ENCODE data around the gene SYT6. TPM values are rescaled to one million over a fixed set of nuclear protein-coding genes. Genes with fewer than 3 reads are reported as not detected.

SYT6 gene
- total RNA-seq, 1 experiment from 2014 or later, result not detected

GRCh38 chr1:114094363-114094634 lies 59.4 kb downstream of the SYT6 start:
- intact Hi-C loops (cut with micrococcal nuclease; ENCODE audit: unreplicated experiment), result no loop called here
- Histone ChIP-seq H3K79me2 (ENCODE audit: low read depth) (no peaks in the 10 kb centered on the region), H3K4me1 (replicated peaks; ENCODE audit: insufficient read depth) (peaks cover 46% of the 10 kb centered on the region), H3F3A (ENCODE audit: insufficient read depth, low read depth) (peaks cover 28% of the 10 kb centered on the region), H3K36me3 (ENCODE audit: low read depth) (no peaks in the 10 kb centered on the region), H3K4me2 (peak overlapping the region; percentile 41), H2AFZ (peak overlapping the region; percentile 18; the same call in 1 of the 2 replicates), H4K20me1 (ENCODE audit: insufficient read depth) (no peaks in the 10 kb centered on the region), H3K9me3 (ENCODE audit: insufficient read depth, low read depth) (no peaks in the 10 kb centered on the region), H3K27me3 (ENCODE audit: insufficient read depth, low read depth) (no peaks in the 10 kb centered on the region), H3K4me3 (no peak overlapping the region), H3K9me2 (ENCODE audit: insufficient read depth) (no peaks in the 10 kb centered on the region), H3K27ac (peak overlapping the region; percentile 77)
- ChIA-PET POLR2A (ENCODE audit: unreplicated experiment) (no interaction called here), CTCF (no interaction called here)
- TF ChIP-seq EZH2 (IDR thresholded peaks at IDR 0.05; ENCODE audit: low read depth) (no peak), CTCF (conservative IDR thresholded peaks at IDR 0.05) (no peak)
- DNase-seq, result peak in 1 of 2 experiments; percentile 50
- BruUV-seq (replicated peaks), result no TSS peak

GRCh38 chr1:114093624-114094362 lies 59.9 kb downstream of the SYT6 start:
- peaks cover 33% of the 10 kb centered on the region for H3F3A ChIP-seq (ENCODE audit: insufficient read depth, low read depth)
- no TSS peak for BruUV-seq (replicated peaks)
- ChIA-PET POLR2A (ENCODE audit: unreplicated experiment) (no interaction called here), CTCF (no interaction called here)
- peak overlapping the region; percentile 41 for H3K4me2 ChIP-seq
- peak overlapping the region; percentile 77 for H3K27ac ChIP-seq
- no peaks in the 10 kb centered on the region for H3K9me2 ChIP-seq (ENCODE audit: insufficient read depth)
- peak; percentile 82 for TF ChIP-seq CTCF (conservative IDR thresholded peaks at IDR 0.05)
- no peak for TF ChIP-seq EZH2 (IDR thresholded peaks at IDR 0.05; ENCODE audit: low read depth)
- H3K36me3 ChIP-seq (ENCODE audit: low read depth), result no peaks in the 10 kb centered on the region
- no peaks in the 10 kb centered on the region for H3K9me3 ChIP-seq (ENCODE audit: insufficient read depth, low read depth)
- no peaks in the 10 kb centered on the region for H3K27me3 ChIP-seq (ENCODE audit: insufficient read depth, low read depth)
- peaks cover 51% of the 10 kb centered on the region for H3K4me1 ChIP-seq (replicated peaks; ENCODE audit: insufficient read depth)
- H4K20me1 ChIP-seq (ENCODE audit: insufficient read depth), result no peaks in the 10 kb centered on the region
- peak in 1 of 2 experiments; percentile 97 for DNase-seq
- intact Hi-C loops (cut with micrococcal nuclease; ENCODE audit: unreplicated experiment), result loop anchor here (2.0 kb wide), 1 partner anchor 65 kb away; no protein-coding TSS in a partner anchor
- H3K79me2 ChIP-seq (ENCODE audit: low read depth), result no peaks in the 10 kb centered on the region
- no peak overlapping the region for H3K4me3 ChIP-seq
- H2AFZ ChIP-seq, result peak overlapping the region; percentile 48; the same call in 1 of the 2 replicates

GRCh38 chr1:114092186-114093062 lies 61.2 kb downstream of the SYT6 start:
- DNase-seq, result no peak
- Histone ChIP-seq H3K27me3 (ENCODE audit: insufficient read depth, low read depth) (no peaks in the 10 kb centered on the region), H3F3A (ENCODE audit: insufficient read depth, low read depth) (peaks cover 46% of the 10 kb centered on the region), H2AFZ (no peak overlapping the region), H3K4me2 (no peak overlapping the region), H3K79me2 (ENCODE audit: low read depth) (no peaks in the 10 kb centered on the region), H3K4me1 (replicated peaks; ENCODE audit: insufficient read depth) (peaks cover 65% of the 10 kb centered on the region), H3K9me3 (ENCODE audit: insufficient read depth, low read depth) (no peaks in the 10 kb centered on the region), H3K4me3 (no peak overlapping the region), H3K36me3 (ENCODE audit: low read depth) (no peaks in the 10 kb centered on the region), H3K27ac (no peak overlapping the region), H3K9me2 (ENCODE audit: insufficient read depth) (no peaks in the 10 kb centered on the region), H4K20me1 (ENCODE audit: insufficient read depth) (no peaks in the 10 kb centered on the region)
- POLR2A ChIA-PET (ENCODE audit: unreplicated experiment), result no interaction called here
- BruUV-seq (replicated peaks), result no TSS peak
- intact Hi-C loops (cut with micrococcal nuclease; ENCODE audit: unreplicated experiment), result loop anchor here (2.0 kb wide), 1 partner anchor 66 kb away; no protein-coding TSS in a partner anchor
- CTCF ChIA-PET, result no interaction called here
- no peak for TF ChIP-seq CTCF (conservative IDR thresholded peaks at IDR 0.05)
- no peak for TF ChIP-seq EZH2 (IDR thresholded peaks at IDR 0.05; ENCODE audit: low read depth)
